Activated CD4-positive, alpha-beta T cell treated with anti-CD3 and anti-CD28 coated beads, Interleukin-2, amount 10 ng/mL, durations not matched to agents 7 days and 5 days (primary cell): ENCODE measurements around the gene JPH3. TPM values are rescaled to one million over a fixed set of nuclear protein-coding genes. Genes with fewer than 3 reads are reported as not detected.

ENCODE experiments used
- CTCF ChIA-PET: fragments of 350-600 bp; sonication (Branson Sonifier 250); formaldehyde crosslinking; loops from one replicate; lab custom pipeline; 2021; ENCODE audit warnings: antibody characterized with exemption; lab: Charles Lee
- POLR2A ChIA-PET: fragments of 350-600 bp; sonication (Branson Sonifier 250); formaldehyde crosslinking; loops from one replicate; lab custom pipeline; 2021; ENCODE audit warnings: antibody characterized with exemption; lab: Charles Lee
- DNase-seq: peaks from one replicate; pipeline ENCODE4 v3.0.0-alpha.2; 2020
- H3K27ac Mint-ChIP-seq: one replicate; pipeline ENCODE4 v1.8.0; 2021; ENCODE audit warnings: mild to moderate bottlenecking, moderate library complexity, mixed read lengths
- H3K27me3 Mint-ChIP-seq: one replicate; pipeline ENCODE4 v1.8.0; 2021; ENCODE audit warnings: mixed read lengths
- H3K36me3 Mint-ChIP-seq: one replicate; pipeline ENCODE4 v1.8.0; 2021; ENCODE audit warnings: low read depth, mixed read lengths
- H3K4me1 Mint-ChIP-seq: one replicate; pipeline ENCODE4 v1.8.0; 2021; ENCODE audit warnings: mixed read lengths
- H3K4me3 Mint-ChIP-seq: one replicate; pipeline ENCODE4 v1.8.0; 2021; ENCODE audit warnings: mild to moderate bottlenecking, moderate library complexity, mixed read lengths
- H3K9me3 Mint-ChIP-seq: one replicate; pipeline ENCODE4 v1.8.0; 2021; ENCODE audit warnings: mixed read lengths
- total RNA-seq, 2 experiments: library from RNA; stranded (reverse); gene quantifications; one replicate each; pipeline ENCODE4 v1.2.3, GENCODE V29; 2021

Gene JPH3
- total RNA-seq, 2 experiments from 2014 or later, result not detected

DNA sequence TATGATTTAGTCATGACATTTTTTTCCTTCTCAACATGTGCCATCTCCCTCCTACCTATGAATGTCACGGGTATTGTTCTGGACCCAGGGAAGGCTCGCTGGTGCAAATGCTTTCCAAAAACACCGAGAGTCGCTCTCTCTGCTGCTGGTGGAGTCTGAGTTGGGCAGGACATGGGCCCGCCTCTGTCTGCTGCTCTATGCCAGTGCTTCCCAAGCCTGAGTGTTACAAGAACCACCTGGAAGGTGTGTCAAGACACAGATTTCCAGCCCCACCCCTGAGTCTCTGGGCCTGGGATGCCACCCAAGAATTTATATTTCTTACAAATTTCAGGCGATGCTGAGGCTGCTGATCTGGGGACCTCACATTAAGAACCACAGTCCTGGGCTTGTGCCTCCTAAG lies 9.1 kb downstream of the JPH3 start:
- Mint-ChIP-seq H3K9me3 (no peaks in the 10 kb centered on the region), H3K27me3 (peaks cover 9% of the 10 kb centered on the region), H3K4me3 (no peak overlapping the region), H3K36me3 (no peaks in the 10 kb centered on the region), H3K4me1 (no peaks in the 10 kb centered on the region), H3K27ac (no peak overlapping the region)
- ChIA-PET CTCF (no interaction called here), POLR2A (no interaction called here)
- DNase-seq, result no peak

GRCh38 chr16:87613961-87614360 lies 11.7 kb downstream of the JPH3 start:
- no peak overlapping the region for H3K27ac Mint-ChIP-seq
- no peak overlapping the region for H3K4me3 Mint-ChIP-seq
- CTCF ChIA-PET, result no interaction called here

GRCh38 chr16:87615621-87616041 lies 13.3 kb downstream of the JPH3 start:
- ChIA-PET POLR2A (no interaction called here), CTCF (no interaction called here)
- Mint-ChIP-seq H3K9me3 (no peaks in the 10 kb centered on the region), H3K27me3 (no peaks in the 10 kb centered on the region), H3K4me3 (no peak overlapping the region), H3K36me3 (no peaks in the 10 kb centered on the region), H3K27ac (no peak overlapping the region), H3K4me1 (no peaks in the 10 kb centered on the region)
- DNase-seq, result no peak

More at GRCh38 chr16:87613961-87614360, 11.7 kb downstream of the JPH3 start:
- Mint-ChIP-seq H3K4me1 (no peaks in the 10 kb centered on the region), H3K36me3 (no peaks in the 10 kb centered on the region), H3K9me3 (no peaks in the 10 kb centered on the region), H3K27me3 (no peaks in the 10 kb centered on the region)
- DNase-seq, result no peak
- POLR2A ChIA-PET, result no interaction called here

- H3K4me3 Mint-ChIP-seq, result no peak overlapping the region
Observed at GRCh38 chr16:87616556-87616955, 14.2 kb downstream of the JPH3 start.

DNA sequence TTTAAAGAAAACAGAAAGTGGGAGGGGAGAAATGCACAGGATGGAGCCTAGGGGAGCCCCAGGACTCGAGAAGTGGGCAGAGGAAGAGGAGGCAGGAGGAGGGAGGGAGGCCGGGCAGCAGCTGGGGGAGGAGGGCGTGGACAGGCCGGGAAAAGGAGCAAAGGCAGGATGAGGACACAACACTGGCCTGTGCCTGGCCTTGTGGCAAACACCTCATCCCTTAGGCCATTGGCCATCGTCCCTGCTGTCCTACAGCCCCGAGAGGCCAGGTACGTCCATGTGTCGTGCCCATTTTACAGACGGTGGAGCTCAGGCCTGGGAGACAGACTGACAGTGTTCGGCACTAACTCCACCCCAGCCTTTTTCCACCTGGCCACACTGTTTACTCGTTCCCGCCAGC lies 15.9 kb downstream of the JPH3 start:
- CTCF ChIA-PET, result no interaction called here

More at GRCh38 chr16:87616556-87616955, 14.2 kb downstream of the JPH3 start:
- Mint-ChIP-seq H3K27ac (no peak overlapping the region), H3K27me3 (no peaks in the 10 kb centered on the region), H3K9me3 (no peaks in the 10 kb centered on the region), H3K36me3 (no peaks in the 10 kb centered on the region), H3K4me1 (no peaks in the 10 kb centered on the region)
- CTCF ChIA-PET, result no interaction called here
- POLR2A ChIA-PET, result no interaction called here
- DNase-seq, result no peak

DNA sequence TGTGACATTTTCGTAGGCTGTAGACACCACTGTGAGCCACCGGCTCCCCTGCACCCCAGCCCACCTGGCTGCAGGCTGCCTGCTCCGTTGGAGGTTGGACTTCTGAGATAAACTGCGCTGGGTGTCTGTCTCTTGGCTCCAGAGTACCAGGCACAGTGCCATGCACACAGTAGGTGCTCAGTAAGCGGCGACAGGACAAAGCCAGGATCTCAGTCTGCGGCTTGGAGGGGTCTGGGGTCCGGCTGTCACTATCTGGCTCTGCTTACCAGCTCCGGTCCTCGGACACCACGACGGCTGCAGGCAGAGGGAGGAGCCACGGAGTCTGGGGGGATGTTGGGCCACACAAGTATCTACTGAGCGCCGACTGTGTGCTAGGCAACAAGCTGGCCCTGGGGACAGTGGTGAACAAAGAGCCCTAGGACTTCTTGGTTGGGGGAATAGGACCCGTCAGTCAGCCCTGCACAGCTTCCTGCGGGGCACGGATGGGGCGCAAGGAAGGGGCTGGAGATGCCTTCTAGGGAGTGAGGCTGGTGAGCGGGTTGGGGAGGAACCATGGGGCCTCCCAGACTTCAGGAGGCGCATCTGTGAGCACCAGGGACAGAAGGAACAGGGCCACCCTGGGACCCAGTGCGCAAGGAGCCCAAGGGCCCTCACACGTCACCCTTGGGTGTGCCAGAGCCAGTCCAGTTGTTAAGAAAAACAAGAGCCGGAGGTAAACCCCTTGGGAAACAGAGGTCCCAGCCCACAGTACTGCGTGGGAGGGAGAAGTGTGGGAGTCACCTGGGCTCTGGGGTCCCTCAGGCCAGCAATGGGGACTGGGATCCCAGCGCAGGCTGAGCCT lies 17.3 kb downstream of the JPH3 start:
- POLR2A ChIA-PET, result no interaction called here
- CTCF ChIA-PET, result interaction anchor here (0.6 kb wide), 1 partner anchor 1000 kb away, joined by 4 read pairs; no protein-coding TSS in a partner anchor

More for the DNA sequence above, 15.9 kb downstream of the JPH3 start:
- H3K4me1 Mint-ChIP-seq, result no peaks in the 10 kb centered on the region
- H3K27ac Mint-ChIP-seq, result no peak overlapping the region
- no peaks in the 10 kb centered on the region for H3K36me3 Mint-ChIP-seq
- POLR2A ChIA-PET, result no interaction called here
- no peak for DNase-seq
- H3K9me3 Mint-ChIP-seq, result no peaks in the 10 kb centered on the region
- H3K4me3 Mint-ChIP-seq, result no peak overlapping the region
- H3K27me3 Mint-ChIP-seq, result no peaks in the 10 kb centered on the region

GRCh38 chr16:87620201-87620495 lies 17.8 kb downstream of the JPH3 start:
- CTCF ChIA-PET, result no interaction called here
- POLR2A ChIA-PET, result no interaction called here
- H3K36me3 Mint-ChIP-seq, result no peaks in the 10 kb centered on the region

More for the DNA sequence above, 17.3 kb downstream of the JPH3 start:
- Mint-ChIP-seq H3K4me1 (no peaks in the 10 kb centered on the region), H3K27ac (no peak overlapping the region), H3K36me3 (no peaks in the 10 kb centered on the region), H3K9me3 (no peaks in the 10 kb centered on the region), H3K27me3 (no peaks in the 10 kb centered on the region), H3K4me3 (no peak overlapping the region)
- no peak for DNase-seq

DNA sequence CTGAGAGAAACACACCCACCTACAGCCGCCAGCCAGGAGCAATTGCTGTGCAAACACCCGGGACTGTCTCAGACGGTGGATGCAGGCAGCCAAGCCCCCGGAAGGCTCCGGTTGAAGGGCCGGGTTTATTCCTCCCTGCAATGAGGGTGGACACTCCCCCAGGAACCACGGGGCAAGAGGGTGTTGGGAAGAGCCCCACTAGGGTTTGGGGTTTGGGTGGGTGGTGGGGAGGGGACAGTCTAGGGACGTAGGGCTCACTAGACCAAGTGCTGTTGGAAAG lies 19.2 kb downstream of the JPH3 start:
- CTCF ChIA-PET, result no interaction called here
- H3K9me3 Mint-ChIP-seq, result no peaks in the 10 kb centered on the region

More at GRCh38 chr16:87620201-87620495, 17.8 kb downstream of the JPH3 start:
- Mint-ChIP-seq H3K4me3 (no peak overlapping the region), H3K9me3 (no peaks in the 10 kb centered on the region), H3K27ac (no peak overlapping the region), H3K27me3 (no peaks in the 10 kb centered on the region), H3K4me1 (no peaks in the 10 kb centered on the region)
- no peak for DNase-seq

DNA sequence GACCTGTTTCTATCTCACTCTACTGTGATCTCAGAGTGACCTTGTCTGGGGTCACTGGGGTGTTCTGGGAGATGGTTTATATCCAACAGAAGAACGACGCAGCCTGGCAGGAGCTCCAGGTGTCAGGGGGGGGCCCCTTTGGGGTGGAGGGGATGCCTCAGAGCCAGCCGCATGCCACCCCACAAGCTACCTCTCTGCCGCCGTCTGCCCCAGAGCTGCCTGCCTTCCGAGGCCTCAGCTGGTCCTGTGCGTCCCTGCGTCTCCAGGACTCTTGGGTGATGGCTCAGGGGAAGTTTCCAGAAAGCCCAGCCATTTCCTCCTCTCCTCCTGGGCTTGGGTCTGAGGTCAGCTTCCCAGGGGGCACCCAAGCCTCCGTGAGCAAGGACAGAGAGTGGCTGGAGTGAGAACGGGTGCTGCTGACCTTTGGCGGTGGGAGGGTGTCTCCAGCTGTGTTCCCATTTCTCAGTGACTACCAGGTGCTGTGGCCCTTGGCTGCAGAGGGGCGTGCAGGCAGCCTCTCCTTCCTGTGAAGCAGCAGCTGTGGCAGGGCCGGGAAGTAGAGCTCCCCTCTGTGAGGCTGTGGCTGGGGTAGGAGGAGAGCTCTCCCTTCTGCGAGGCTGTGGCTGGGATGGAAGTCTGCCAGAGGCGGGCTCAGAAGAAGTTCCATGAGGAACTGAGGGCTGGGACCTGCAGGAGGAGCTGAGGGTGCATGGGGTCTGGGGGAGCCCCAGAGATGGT lies 19.8 kb downstream of the JPH3 start:
- CTCF ChIA-PET, result no interaction called here
- Mint-ChIP-seq H3K4me1 (no peaks in the 10 kb centered on the region), H3K27ac (no peak overlapping the region)

More for the DNA sequence above, 19.2 kb downstream of the JPH3 start:
- no peak for DNase-seq
- no peaks in the 10 kb centered on the region for H3K36me3 Mint-ChIP-seq
- no peak overlapping the region for H3K4me3 Mint-ChIP-seq
- no peak overlapping the region for H3K27ac Mint-ChIP-seq
- no peaks in the 10 kb centered on the region for H3K27me3 Mint-ChIP-seq
- H3K4me1 Mint-ChIP-seq, result no peaks in the 10 kb centered on the region
- POLR2A ChIA-PET, result no interaction called here

DNA sequence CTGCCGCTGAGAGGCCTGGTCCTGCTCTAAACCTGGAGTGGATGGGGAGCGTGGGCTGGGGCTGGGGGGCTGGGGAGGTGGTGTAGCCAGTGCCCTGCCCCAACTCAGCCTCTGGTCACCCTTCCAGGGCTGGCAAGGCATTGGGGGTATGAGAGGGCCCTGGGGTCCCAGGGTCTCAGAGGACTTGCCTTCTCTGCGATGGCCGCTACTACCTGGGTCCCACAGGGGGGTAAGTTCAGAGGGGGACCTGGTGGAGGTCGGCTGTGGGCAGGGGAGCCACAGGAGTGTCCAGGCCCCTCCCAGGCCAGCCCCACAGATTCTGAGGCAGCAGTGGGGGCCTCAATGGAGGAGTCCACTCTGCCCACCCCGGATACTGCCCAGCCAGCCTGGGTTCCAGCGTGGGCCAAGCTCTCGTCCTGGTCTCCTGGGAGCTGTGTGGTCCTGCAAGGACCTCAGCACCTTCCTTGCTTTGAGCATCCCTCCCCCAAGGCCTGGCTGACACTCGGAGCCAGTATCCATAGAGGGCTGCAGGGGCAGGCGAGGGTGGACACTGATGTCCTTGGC lies 20.5 kb downstream of the JPH3 start:
- Mint-ChIP-seq H3K4me3 (no peak overlapping the region), H3K4me1 (no peaks in the 10 kb centered on the region), H3K36me3 (no peaks in the 10 kb centered on the region), H3K9me3 (no peaks in the 10 kb centered on the region), H3K27ac (no peak overlapping the region), H3K27me3 (no peaks in the 10 kb centered on the region)
- POLR2A ChIA-PET, result no interaction called here
- DNase-seq, result no peak
- CTCF ChIA-PET, result no interaction called here

More for the DNA sequence above, 19.8 kb downstream of the JPH3 start:
- POLR2A ChIA-PET, result no interaction called here
- no peaks in the 10 kb centered on the region for H3K9me3 Mint-ChIP-seq
- H3K27me3 Mint-ChIP-seq, result no peaks in the 10 kb centered on the region
- no peaks in the 10 kb centered on the region for H3K36me3 Mint-ChIP-seq
- H3K4me3 Mint-ChIP-seq, result no peak overlapping the region
- no peak for DNase-seq

DNA sequence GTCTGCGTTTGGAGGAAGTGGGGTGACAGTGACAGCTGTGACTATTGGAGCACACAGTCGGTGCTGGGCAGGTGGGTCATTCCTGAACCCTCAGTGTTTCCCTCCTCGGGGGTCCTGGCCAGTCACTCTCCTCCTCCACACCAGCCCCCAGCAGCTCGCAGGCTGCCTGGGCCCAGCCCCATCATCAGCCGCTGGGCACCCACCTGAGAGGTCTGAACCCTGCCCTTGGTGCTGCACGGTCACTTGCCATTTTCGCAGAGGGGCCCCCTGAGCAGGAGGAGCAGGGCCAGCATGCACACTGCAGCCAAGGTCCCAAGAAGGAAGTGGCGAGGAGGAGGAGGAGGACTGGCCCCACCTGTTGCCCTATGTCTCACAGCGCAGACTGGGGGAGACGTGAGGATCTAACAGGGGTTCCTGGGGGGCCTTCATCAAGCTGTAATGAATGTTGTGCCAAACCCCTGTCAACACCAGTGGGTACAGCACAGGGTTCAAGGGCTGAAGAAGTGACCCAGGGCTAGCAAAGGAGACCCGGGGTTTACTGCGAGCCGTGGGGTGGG lies 23.0 kb downstream of the JPH3 start:
- no peaks in the 10 kb centered on the region for H3K9me3 Mint-ChIP-seq
- ChIA-PET CTCF (interaction anchor here (1.4 kb wide), 1 partner anchor 11 kb away, joined by 4 read pairs; no protein-coding TSS in a partner anchor), POLR2A (no interaction called here)
- no peaks in the 10 kb centered on the region for H3K4me1 Mint-ChIP-seq
- H3K27me3 Mint-ChIP-seq, result no peaks in the 10 kb centered on the region
- H3K4me3 Mint-ChIP-seq, result no peak overlapping the region
- DNase-seq, result no peak
- no peak overlapping the region for H3K27ac Mint-ChIP-seq
- no peaks in the 10 kb centered on the region for H3K36me3 Mint-ChIP-seq

DNA sequence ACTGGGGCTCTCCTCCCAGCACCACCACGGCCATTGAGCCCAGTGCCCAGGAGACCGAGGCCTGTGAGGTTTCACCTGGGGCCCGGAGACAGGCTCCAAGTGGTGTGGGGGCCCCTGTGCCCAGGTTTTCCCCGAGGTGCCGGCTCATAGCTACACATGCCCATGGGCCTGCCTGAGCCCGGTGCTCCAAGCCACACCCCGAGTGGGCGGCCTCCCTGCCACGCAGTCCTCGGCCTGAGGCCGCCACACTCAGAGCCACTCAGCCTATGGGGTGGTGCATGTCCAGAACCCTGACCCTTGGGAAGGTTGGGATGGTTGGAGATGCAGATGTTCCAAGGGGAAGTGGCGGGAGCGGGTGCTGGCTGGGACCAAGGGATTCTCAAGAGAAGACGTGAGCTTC lies 24.1 kb downstream of the JPH3 start:
- ChIA-PET POLR2A (no interaction called here), CTCF (interaction anchor here (0.5 to 1.4 kb wide), 2 partner anchors 10 to 405 kb away, joined by 3 to 4 read pairs; no protein-coding TSS in a partner anchor)
- Mint-ChIP-seq H3K4me3 (no peak overlapping the region), H3K9me3 (peaks cover 4% of the 10 kb centered on the region), H3K27ac (no peak overlapping the region), H3K27me3 (peaks cover 10% of the 10 kb centered on the region), H3K4me1 (no peaks in the 10 kb centered on the region), H3K36me3 (no peaks in the 10 kb centered on the region)
- no peak for DNase-seq

DNA sequence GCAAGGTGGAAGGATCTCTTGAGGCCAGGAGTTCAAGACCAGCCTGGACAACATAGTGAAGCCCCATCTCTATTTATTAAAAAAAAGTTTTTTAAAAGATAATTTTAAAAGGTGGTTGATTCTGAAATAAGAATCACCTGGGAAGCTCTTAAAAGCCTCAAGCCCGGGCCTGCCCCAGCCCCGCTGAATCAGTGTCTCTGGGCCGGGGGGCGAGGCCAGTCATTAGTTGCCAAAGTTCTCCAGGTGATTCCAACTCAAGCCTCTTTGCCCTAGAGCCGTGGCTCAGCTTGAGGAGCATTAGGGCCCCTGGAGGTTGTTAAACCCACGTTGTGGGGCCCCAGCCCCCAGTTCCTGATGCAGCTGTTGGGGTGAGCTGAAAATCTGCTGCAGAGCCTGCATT lies 24.6 kb downstream of the JPH3 start:
- Mint-ChIP-seq H3K4me1 (no peaks in the 10 kb centered on the region), H3K27me3 (peaks cover 14% of the 10 kb centered on the region), H3K4me3 (no peak overlapping the region), H3K27ac (no peak overlapping the region), H3K36me3 (no peaks in the 10 kb centered on the region), H3K9me3 (peaks cover 4% of the 10 kb centered on the region)
- ChIA-PET POLR2A (no interaction called here), CTCF (interaction anchor here (0.5 kb wide), 1 partner anchor 37 kb away, joined by 3 read pairs; no protein-coding TSS in a partner anchor)
- DNase-seq, result no peak
